Tibial artery (tissue), 4 donors: Measurements from ENCODE around the gene GALNTL6.
"Not testable (repeated sequence)": the region's sequence is repeated elsewhere in the genome, so short reads cannot be mapped to it uniquely, and the experiment has no call there.

Experiments used
- DNase-seq, 2 donors: peaks; one replicate each; pipeline ENCODE4 v3.0.0-alpha.2; 2019
- H3K27ac ChIP-seq, 2 donors: fragments of 200-600 bp; sonication (generic) in 1 of 2; 1 replicate in 1 of 2; 2 replicates in 1 of 2; pipeline ENCODE4 v1.5.1; 2018 to 2019; ENCODE audit warnings: mild to moderate bottlenecking in 1 of 2
- H3K27me3 ChIP-seq, 2 donors: fragments of 200-600 bp; sonication (generic) in 1 of 2; one replicate each; pipeline versions ENCODE4 v1.5.1 to v1.6.0; 2016 to 2019
- H3K36me3 ChIP-seq, 3 donors: fragments of 200-600 bp; sonication (generic) in 2 of 3; one replicate each; pipeline ENCODE4 v1.5.1; 2016 to 2019; ENCODE audit warnings: mild to moderate bottlenecking in 2 of 3
- H3K4me1 ChIP-seq, 4 donors: fragments of 200-600 bp; sonication (generic) in 2 of 4; 1 replicate in 3 of 4; 2 replicates in 1 of 4; pipeline ENCODE4 v1.5.1; 2016 to 2019
- H3K4me3 ChIP-seq, 2 donors: fragments of 200-600 bp; sonication (generic) in 1 of 2; 1 replicate in 1 of 2; 2 replicates in 1 of 2; pipeline ENCODE4 v1.5.1; 2018 to 2019; ENCODE audit warnings: mild to moderate bottlenecking in 2 of 2
- H3K9me3 ChIP-seq, 3 donors: fragments of 200-600 bp; sonication (generic) in 1 of 3; one replicate each; pipeline ENCODE4 v1.5.1; 2016 to 2019
- CTCF ChIP-seq, 2 experiments: fragments of 200-600 bp in 1 of 2; fragments of 450-650 bp in 1 of 2; IDR thresholded peaks; one replicate each; pipeline ENCODE4 v1.5.1; 2017 to 2019; ENCODE audit warnings: antibody characterized with exemption in 2 of 2, mild to moderate bottlenecking in 1 of 2, moderate library complexity in 1 of 2
- intact Hi-C: fragments of 100-400 bp; cut with DNase I; formaldehyde crosslinking; loops from one replicate; pipeline ENCODE4 v1.15.0; 2023; ENCODE audit warnings: low total_unique reads

Gene GALNTL6

DNA sequence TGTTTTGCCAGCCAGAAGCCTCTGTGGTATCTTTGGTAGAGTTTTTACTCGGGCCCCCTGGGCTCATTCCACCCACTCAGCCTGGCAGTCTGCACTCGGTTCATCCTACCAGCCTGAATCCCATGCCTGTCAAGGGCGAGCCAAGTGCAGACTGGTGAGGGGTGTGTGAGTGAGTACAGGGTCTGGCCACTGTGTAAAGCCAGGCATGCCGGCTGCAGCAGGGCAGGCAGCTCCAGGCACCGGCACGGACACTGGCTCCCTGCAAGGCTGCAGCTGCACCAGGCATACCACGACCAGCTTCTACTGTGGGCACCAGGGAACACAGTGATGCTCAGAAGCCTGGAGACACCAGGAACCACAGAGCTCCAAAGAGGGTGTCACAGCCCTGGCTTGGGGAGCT lies 1161.4 kb downstream of the GALNTL6 start:
- no peak for TF ChIP-seq CTCF (IDR thresholded peaks at IDR 0.05)
- intact Hi-C loops = no loop called here
- DNase-seq = no peak

DNA sequence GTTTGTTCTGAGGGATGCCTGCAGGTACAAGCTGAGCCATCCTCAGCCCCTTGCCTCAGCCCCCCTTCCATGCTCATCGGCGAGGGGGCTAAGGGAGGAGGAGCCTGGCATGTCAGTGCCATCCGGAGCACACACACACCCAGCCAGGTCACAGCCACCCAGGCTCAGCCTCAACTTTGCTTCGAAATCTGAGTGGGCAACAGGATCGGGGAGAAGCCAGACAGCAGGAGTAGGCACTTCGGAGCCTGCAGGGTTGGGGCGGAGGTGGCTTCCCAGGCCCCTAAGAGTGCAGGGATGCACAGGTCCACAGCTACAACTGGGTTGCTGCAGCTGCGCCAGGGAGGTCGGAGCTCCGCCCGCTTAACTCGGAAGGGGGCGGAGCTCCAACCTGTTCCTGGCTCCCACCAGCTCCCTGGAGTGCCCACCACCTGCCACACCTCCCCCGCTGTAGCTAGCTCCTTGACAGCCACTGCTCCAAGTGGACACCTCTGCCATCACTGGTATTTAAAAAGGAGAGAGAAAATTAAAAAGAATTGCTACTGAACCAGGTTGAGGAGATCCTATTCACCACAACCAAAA lies 1162.5 kb downstream of the GALNTL6 start:
- Histone ChIP-seq H3K4me1 (no peaks in the 10 kb centered on the region), H3K27ac (no peak overlapping the region), H3K36me3 (no peaks in the 10 kb centered on the region), H3K9me3 (no peaks in the 10 kb centered on the region), H3K27me3 (no peaks in the 10 kb centered on the region), H3K4me3 (no peak overlapping the region)
- intact Hi-C loops = no loop called here
- no peak for TF ChIP-seq CTCF (IDR thresholded peaks at IDR 0.05)
- no peak for DNase-seq

More for the DNA sequence above, 1161.4 kb downstream of the GALNTL6 start:
- Histone ChIP-seq H3K27ac (no peak overlapping the region), H3K27me3 (no peaks in the 10 kb centered on the region), H3K9me3 (peaks cover 0 to 7% (median 0%) of the 10 kb centered on the region in 3 donors), H3K36me3 (no peaks in the 10 kb centered on the region), H3K4me1 (no peaks in the 10 kb centered on the region), H3K4me3 (no peak overlapping the region)

GRCh38 chr4:172977491-172978041 lies 1164.4 kb downstream of the GALNTL6 start:
- H3K36me3 ChIP-seq, H3K9me3 ChIP-seq, intact Hi-C loops, H3K4me3 ChIP-seq, H3K27ac ChIP-seq, DNase-seq, H3K27me3 ChIP-seq: not testable (repeated sequence)
- H3K4me1 ChIP-seq = peaks cover 0 to 16% (median 1%) of the 10 kb centered on the region in 4 donors

DNA sequence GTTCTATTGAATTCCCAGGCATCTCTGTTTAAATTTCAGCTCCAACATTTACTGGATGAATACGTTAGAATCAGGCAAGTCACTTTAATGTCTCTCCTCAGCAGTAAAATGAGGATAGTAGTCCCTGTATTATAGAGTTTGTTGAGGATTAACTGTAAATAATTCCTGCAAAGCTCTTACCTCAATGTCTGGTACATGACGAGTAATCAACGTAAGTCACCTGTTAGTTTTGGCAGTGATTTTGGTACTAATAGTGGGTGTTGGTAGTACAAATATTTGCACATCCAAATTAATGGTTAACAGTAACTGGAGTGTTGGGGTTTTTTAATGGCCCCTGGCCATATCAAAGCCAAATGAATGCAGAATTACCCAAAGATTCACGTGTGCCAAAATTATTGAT lies 1165.6 kb downstream of the GALNTL6 start:
- no peak for DNase-seq
- Histone ChIP-seq H3K27ac (no peak overlapping the region), H3K4me1 (peaks cover 0 to 16% (median 2%) of the 10 kb centered on the region in 4 donors), H3K36me3 (no peaks in the 10 kb centered on the region), H3K27me3 (no peaks in the 10 kb centered on the region), H3K4me3 (no peak overlapping the region), H3K9me3 (no peaks in the 10 kb centered on the region)
- intact Hi-C loops = no loop called here
- no peak for TF ChIP-seq CTCF (IDR thresholded peaks at IDR 0.05)

GRCh38 chr4:172979332-172979731 lies 1166.1 kb downstream of the GALNTL6 start:
- TF ChIP-seq CTCF (IDR thresholded peaks at IDR 0.05) = no peak
- no peaks in the 10 kb centered on the region for H3K27me3 ChIP-seq
- intact Hi-C loops = no loop called here

GRCh38 chr4:172980219-172980618 lies 1167.0 kb downstream of the GALNTL6 start:
- TF ChIP-seq CTCF (IDR thresholded peaks at IDR 0.05) = no peak
- intact Hi-C loops = no loop called here
- H3K27ac ChIP-seq = no peak overlapping the region

More at GRCh38 chr4:172979332-172979731, 1166.1 kb downstream of the GALNTL6 start:
- H3K4me3 ChIP-seq = no peak overlapping the region
- no peak for DNase-seq
- peaks cover 0 to 16% (median 2%) of the 10 kb centered on the region in 4 donors for H3K4me1 ChIP-seq
- H3K27ac ChIP-seq = no peak overlapping the region
- H3K36me3 ChIP-seq = no peaks in the 10 kb centered on the region
- no peaks in the 10 kb centered on the region for H3K9me3 ChIP-seq

More at GRCh38 chr4:172980219-172980618, 1167.0 kb downstream of the GALNTL6 start:
- Histone ChIP-seq H3K27me3 (no peaks in the 10 kb centered on the region), H3K4me3 (no peak overlapping the region), H3K36me3 (no peaks in the 10 kb centered on the region), H3K9me3 (no peaks in the 10 kb centered on the region), H3K4me1 (peaks cover 0 to 16% (median 2%) of the 10 kb centered on the region in 4 donors)
- no peak for DNase-seq
